OCI-LY7 (cell line): ENCODE results near the gene ZHX3. TPM values are rescaled to one million over a fixed set of nuclear protein-coding genes. Genes with fewer than 3 reads are reported as not detected.

Experiments used
- BruUV-seq: library from RNA; stranded (reverse); fragments of 400-500 nt; replicated peaks from 2 replicates; lab custom pipeline; 2021; lab: Mats Ljungman, UMichigan
- CTCF ChIA-PET: fragments of 300-600 bp; sonication (Branson Sonifier 250); formaldehyde crosslinking; loops from one replicate; lab custom pipeline; 2022; ENCODE audit warnings: antibody characterized with exemption; ENCODE audit not compliant: unreplicated experiment; lab: Charles Lee
- POLR2A ChIA-PET: fragments of 300-600 bp; sonication (Branson Sonifier 250); formaldehyde crosslinking; loops from one replicate; lab custom pipeline; 2022; ENCODE audit warnings: antibody characterized with exemption; lab: Charles Lee
- DNase-seq: peaks from one replicate; pipeline ENCODE4 v3.0.0-alpha.2; 2015; ENCODE audit warnings: low spot score
- H2AFZ ChIP-seq: fragments of 200-600 bp; sonication (generic), shearing (Covaris generic); 2 replicates; pipeline ENCODE4 v1.6.1; 2014; ENCODE audit warnings: mild to moderate bottlenecking, antibody characterized with exemption, low read length, moderate library complexity
- H3K27ac ChIP-seq: fragments of 200-600 bp; sonication (generic); 2 replicates; pipeline ENCODE4 v1.5.1; 2014; ENCODE audit warnings: mixed run types, low read depth, mild to moderate bottlenecking, moderate library complexity, low read length, inconsistent platforms; ENCODE audit not compliant: poor library complexity, severe bottlenecking
- H3K36me3 ChIP-seq: fragments of 200-600 bp; sonication (generic); 2 replicates; pipeline ENCODE4 v1.6.1; 2014; ENCODE audit warnings: mild to moderate bottlenecking, antibody characterized with exemption, low read length, moderate library complexity, mixed read lengths; ENCODE audit not compliant: insufficient read depth
- H3K4me1 ChIP-seq: fragments of 200-600 bp; sonication (generic); 2 replicates; pipeline ENCODE4 v1.5.1; 2014; ENCODE audit warnings: mild to moderate bottlenecking, low read length; ENCODE audit not compliant: insufficient read depth, poor library complexity, severe bottlenecking
- H3K4me2 ChIP-seq: fragments of 200-600 bp; sonication (generic); 2 replicates; pipeline ENCODE4 v1.6.1; 2014; ENCODE audit warnings: mild to moderate bottlenecking, low read length
- H3K4me3 ChIP-seq: fragments of 200-600 bp; sonication (generic); 2 replicates; pipeline ENCODE4 v1.5.1; 2014; ENCODE audit warnings: mild to moderate bottlenecking, low read depth, low read length; ENCODE audit not compliant: poor library complexity, severe bottlenecking
- H3K79me2 ChIP-seq: fragments of 200-600 bp; sonication (generic); 2 replicates; pipeline ENCODE4 v1.6.1; 2016; ENCODE audit warnings: low read depth, mild to moderate bottlenecking, low read length, moderate library complexity, mixed read lengths; ENCODE audit not compliant: insufficient read depth
- H3K9me2 ChIP-seq: fragments of 200-600 bp; sonication (generic); 2 replicates; pipeline ENCODE4 v1.6.1; 2016; ENCODE audit warnings: mild to moderate bottlenecking, low read length, mixed read lengths; ENCODE audit not compliant: insufficient read depth
- H3K9me3 ChIP-seq: fragments of 200-600 bp; sonication (generic); 2 replicates; pipeline ENCODE4 v1.6.1; 2014; ENCODE audit warnings: mild to moderate bottlenecking, mixed run types, low read length, mixed read lengths
- H4K20me1 ChIP-seq: fragments of 200-600 bp; sonication (generic); 2 replicates; pipeline ENCODE4 v1.6.1; 2014; ENCODE audit warnings: mild to moderate bottlenecking, antibody characterized with exemption, low read length, moderate library complexity, mixed read lengths; ENCODE audit not compliant: insufficient read depth
- CTCF ChIP-seq: fragments of 200-600 bp; sonication (generic); conservative IDR thresholded peaks from 2 replicates; pipeline ENCODE4 v1.5.1; 2014; ENCODE audit warnings: mild to moderate bottlenecking, antibody characterized with exemption, low read length, moderate library complexity, mixed read lengths
- EZH2phosphoT487 ChIP-seq: fragments of 200-600 bp; sonication (generic); IDR thresholded peaks from 2 replicates; pipeline ENCODE4 v1.6.1; 2018; ENCODE audit warnings: low read depth, borderline replicate concordance, mild to moderate bottlenecking, mixed run types, antibody characterized with exemption, low read length, moderate library complexity, mixed read lengths
- intact Hi-C: fragments of 100-400 bp; cut with micrococcal nuclease; formaldehyde crosslinking; loops from one replicate; pipeline ENCODE4 v1.10.0; 2022; ENCODE audit not compliant: unreplicated experiment
- total RNA-seq, 2 experiments: library from RNA; depleted of rRNA in 1 of 2; stranded (reverse); fragments of >200 nt in 1 of 2; shearing (Covaris generic) in 1 of 2; gene quantifications; 2 replicates each; pipeline ENCODE4 v1.2.3, GENCODE V29; 2014 to 2022

ZHX3 gene
- total RNA-seq, 2 experiments from 2014 or later: 5.8 to 16.9 TPM

GRCh38 chr20:41355598-41356203, 38.2 kb upstream of the ZHX3 start:
- H4K20me1 ChIP-seq: no peaks in the 10 kb centered on the region
- H3K36me3 ChIP-seq: no peaks in the 10 kb centered on the region
- no TSS peak for BruUV-seq
- no peak for DNase-seq
- no peak for TF ChIP-seq EZH2phosphoT487
- TF ChIP-seq CTCF: no peak
- H3K79me2 ChIP-seq: no peaks in the 10 kb centered on the region
- ChIA-PET CTCF (no interaction called here), POLR2A (no interaction called here)
- H3K27ac ChIP-seq: no peak overlapping the region
- H3K4me2 ChIP-seq: no peak overlapping the region
- no peaks in the 10 kb centered on the region for H3K4me1 ChIP-seq
- no peaks in the 10 kb centered on the region for H3K9me2 ChIP-seq
- H2AFZ ChIP-seq: no peak overlapping the region
- H3K9me3 ChIP-seq: no peaks in the 10 kb centered on the region
- H3K4me3 ChIP-seq: no peak overlapping the region
- intact Hi-C loops: no loop called here

- no peaks in the 10 kb centered on the region for H3K79me2 ChIP-seq
- ChIA-PET POLR2A (no interaction called here), CTCF (no interaction called here)
- H4K20me1 ChIP-seq: no peaks in the 10 kb centered on the region
- no peak for DNase-seq
- no peaks in the 10 kb centered on the region for H3K36me3 ChIP-seq
- no peak overlapping the region for H2AFZ ChIP-seq
- H3K4me3 ChIP-seq: no peak overlapping the region
- no TSS peak for BruUV-seq
- no peak overlapping the region for H3K4me2 ChIP-seq
- H3K4me1 ChIP-seq: no peaks in the 10 kb centered on the region
- no peak overlapping the region for H3K27ac ChIP-seq
- TF ChIP-seq EZH2phosphoT487: no peak
- no peak for TF ChIP-seq CTCF
- H3K9me2 ChIP-seq: no peaks in the 10 kb centered on the region
- intact Hi-C loops: no loop called here
- H3K9me3 ChIP-seq: no peaks in the 10 kb centered on the region
Observed at GRCh38 chr20:41355192-41355591, 37.7 kb upstream of the ZHX3 start.

- Histone ChIP-seq H4K20me1 (no peaks in the 10 kb centered on the region), H3K9me3 (no peaks in the 10 kb centered on the region), H3K36me3 (no peaks in the 10 kb centered on the region), H3K4me1 (no peaks in the 10 kb centered on the region), H3K4me3 (no peak overlapping the region), H3K9me2 (no peaks in the 10 kb centered on the region), H3K4me2 (no peak overlapping the region), H2AFZ (no peak overlapping the region), H3K27ac (no peak overlapping the region), H3K79me2 (no peaks in the 10 kb centered on the region)
- TF ChIP-seq CTCF: no peak
- no peak for TF ChIP-seq EZH2phosphoT487
- DNase-seq: no peak
- POLR2A ChIA-PET: no interaction called here
- CTCF ChIA-PET: no interaction called here
- intact Hi-C loops: no loop called here
- BruUV-seq: no TSS peak
Observed at GRCh38 chr20:41353530-41353929, 36.0 kb upstream of the ZHX3 start.
